22Rv1 (cell line): Measurements from ENCODE around the gene RPS25.
"Not testable (repeated sequence)": the region's sequence is repeated elsewhere in the genome, so short reads cannot be mapped to it uniquely, and the experiment has no call there.

Experiments used
- H3K27ac ChIP-seq: fragments of 450-650 bp; 2 replicates; pipeline ENCODE4 v1.5.1; 2017
- CTCF ChIP-seq: fragments of 450-650 bp; IDR thresholded peaks from 2 replicates; pipeline ENCODE4 v1.5.1; 2017; ENCODE audit warnings: mild to moderate bottlenecking
- ZFX ChIP-seq: fragments of 450-650 bp; IDR thresholded peaks from 2 replicates; pipeline ENCODE4 v1.6.1; 2017; ENCODE audit warnings: antibody characterized with exemption, borderline replicate concordance

Gene RPS25

GRCh38 chr11:119018074-119018938, at the start of gene RPS25, which contains the start of gene TRAPPC4:
Gene RPS25 (minus strand): TSS chr11:119018343. CDS start chr11:119018284, 59 bp downstream.
Gene TRAPPC4 (plus strand): TSS chr11:119018766. CDS start chr11:119018796, 30 bp downstream.
- peak within 1 kb of the TSS; percentile 96 for H3K27ac ChIP-seq
- TF ChIP-seq CTCF (no peak), ZFX (no peak)

GRCh38 chr11:119067371-119068222, 49.5 kb upstream of the RPS25 start, which contains the start of gene VPS11:
Gene VPS11 (plus strand): TSS chr11:119067818. CDS start chr11:119067824, 6 bp downstream.
- no peak for TF ChIP-seq CTCF
- TF ChIP-seq ZFX, result no peak
- peak within 1 kb of the TSS; percentile 86 for H3K27ac ChIP-seq

GRCh38 chr11:119065369-119065768, 47.2 kb upstream of the RPS25 start:
- TF ChIP-seq ZFX, result no peak
- TF ChIP-seq CTCF, result peak; percentile 60
- no peak overlapping the region for H3K27ac ChIP-seq

GRCh38 chr11:119062779-119063178, 44.6 kb upstream of the RPS25 start:
- TF ChIP-seq ZFX (no peak), CTCF (no peak)
- H3K27ac ChIP-seq, result peak overlapping the region; percentile 4; the same call in 1 of the 2 replicates

- TF ChIP-seq CTCF (no peak), ZFX (no peak)
Measured at GRCh38 chr11:119061256-119061655, 43.1 kb upstream of the RPS25 start.

GRCh38 chr11:119059128-119059527, 41.0 kb upstream of the RPS25 start:
- H3K27ac ChIP-seq, result not testable (repeated sequence)

More at GRCh38 chr11:119061256-119061655, 43.1 kb upstream of the RPS25 start:
- no peak overlapping the region for H3K27ac ChIP-seq

GRCh38 chr11:119057000-119057769, 39.0 kb upstream of the RPS25 start, which contains the start of gene HYOU1:
Gene HYOU1 (minus strand): TSS chr11:119057205. CDS start chr11:119056160, 1,045 bp downstream.
- H3K27ac ChIP-seq, result peak within 1 kb of the TSS; percentile 80
- TF ChIP-seq CTCF (peak; percentile 49), ZFX (no peak)
